ENCODE data around the gene DUSP7.

DNA sequence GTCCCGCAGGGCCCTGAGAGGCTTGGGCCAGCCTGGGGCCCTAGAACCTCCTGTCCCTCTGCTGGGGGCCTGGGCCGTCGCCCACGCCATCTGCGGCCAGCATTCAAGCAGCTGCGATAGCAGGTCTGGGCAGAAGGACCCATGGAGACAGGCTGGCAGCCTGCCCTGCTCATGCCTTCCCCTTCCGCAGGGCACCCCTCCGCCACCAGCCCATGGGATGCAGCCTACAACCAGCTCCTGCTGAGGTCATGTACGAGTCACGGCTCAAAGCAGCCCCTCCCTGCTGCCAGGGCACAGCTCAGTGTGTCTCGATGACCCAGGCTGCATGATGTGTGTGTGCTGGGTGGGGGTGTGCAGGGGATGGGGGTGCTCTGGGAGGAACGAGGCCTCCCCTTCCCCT, 27.8 kb downstream of the DUSP7 start:
- TF ChIP-seq GATA3 (IDR thresholded peaks at IDR 0.05; ENCODE audit: low read depth, low read length) (no peak), GATA2 (IDR thresholded peaks at IDR 0.05; ENCODE audit: low read depth, low read length) (no peak)

Data from SH-SY5Y (cell line).